Activated CD8-positive, alpha-beta memory T cell treated with anti-CD3 and anti-CD28 coated beads, Interleukin-2, amount 50 U/mL, for 4 hours (primary cell): ENCODE data around the gene RTRAF.

ENCODE experiments used
- DNase-seq: peaks from one replicate; pipeline ENCODE4 v3.0.0-alpha.2; 2020

The RTRAF gene

DNA sequence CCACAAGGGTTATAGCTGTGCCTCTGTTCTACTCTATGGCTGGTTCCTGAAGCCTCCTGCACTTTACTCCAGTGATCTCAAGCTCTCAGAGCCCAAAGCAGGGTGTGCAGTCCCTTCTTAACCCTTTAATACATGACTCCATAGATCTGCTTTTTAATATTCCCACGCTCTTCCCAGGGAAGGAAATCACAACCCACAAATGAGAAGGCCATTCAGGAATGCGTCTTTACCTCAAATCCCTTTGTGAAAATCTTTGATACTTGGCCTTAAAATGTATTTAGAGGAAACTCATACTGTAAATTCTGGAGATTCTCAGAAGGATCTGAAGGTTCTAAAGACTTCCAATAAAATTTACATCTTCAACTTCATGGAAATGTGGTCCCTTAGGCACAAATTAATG is 62.5 kb downstream of the RTRAF start:
- DNase-seq: no peak

DNA sequence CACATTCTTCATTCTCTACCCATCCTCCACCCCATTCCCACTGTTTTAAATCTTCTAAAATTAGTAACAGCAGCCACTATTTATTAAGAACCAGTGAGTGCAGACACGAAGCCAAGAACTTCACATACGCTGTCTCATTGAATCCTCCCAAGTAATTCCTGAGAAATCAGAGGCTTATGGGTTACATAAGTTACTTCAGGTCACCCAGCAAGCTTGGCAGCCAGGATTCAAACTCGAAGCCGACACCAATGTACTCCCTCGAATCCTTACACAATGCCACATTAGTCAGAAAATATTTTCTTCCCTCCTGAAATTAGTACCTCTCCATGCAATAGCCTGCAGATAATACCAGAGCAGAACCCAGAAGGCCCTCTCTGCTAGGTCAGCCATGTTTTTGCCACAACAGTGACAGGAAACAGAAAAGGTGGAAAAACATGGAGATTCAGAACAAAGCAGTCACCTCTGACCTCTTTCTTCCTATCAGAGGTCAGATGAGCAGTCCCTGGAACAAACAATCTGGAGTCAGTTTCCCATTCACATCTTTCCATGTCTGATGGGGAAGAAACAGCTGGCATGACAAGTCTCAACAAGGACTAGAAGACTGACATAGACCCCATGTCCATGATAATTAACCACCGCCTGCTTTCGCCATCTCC is 63.1 kb downstream of the RTRAF start:
- DNase-seq: no peak

DNA sequence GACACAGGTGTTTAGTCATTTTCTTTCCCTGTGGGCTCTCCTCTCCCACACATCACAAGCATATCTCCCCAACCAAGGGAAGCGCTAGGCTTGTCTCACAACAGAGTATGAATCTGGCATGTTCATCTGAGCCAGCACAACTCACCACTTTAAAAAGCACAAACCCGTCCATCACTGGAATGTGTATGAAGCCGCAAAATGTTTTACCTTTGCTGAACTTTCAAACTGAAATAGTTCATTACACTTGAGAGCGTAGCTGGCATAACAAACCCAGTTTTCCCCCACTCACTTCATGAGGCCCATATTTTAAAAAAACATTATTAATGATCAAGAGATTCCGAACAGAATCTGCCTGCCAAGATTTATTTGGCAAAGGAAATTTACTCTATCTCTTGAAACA is 63.7 kb downstream of the RTRAF start:
- no peak for DNase-seq

DNA sequence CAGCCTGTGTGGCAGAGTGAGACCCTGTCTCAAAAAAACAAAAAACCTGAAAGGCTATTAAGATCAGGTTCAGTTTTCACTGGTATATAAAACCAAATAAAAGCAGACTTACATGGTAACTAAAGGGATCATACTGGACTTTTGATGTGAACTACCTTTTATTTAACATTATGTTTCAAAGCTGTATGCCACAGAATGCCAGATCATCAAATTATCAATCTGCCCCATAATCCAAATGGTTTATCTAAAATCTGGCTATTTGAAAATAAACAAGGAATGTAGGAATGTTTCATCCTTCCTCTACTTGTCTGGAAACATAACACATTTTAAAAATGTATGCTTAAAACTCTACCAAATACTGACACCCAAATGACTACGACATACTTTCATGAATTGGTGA is 65.3 kb downstream of the RTRAF start:
- no peak for DNase-seq

DNA sequence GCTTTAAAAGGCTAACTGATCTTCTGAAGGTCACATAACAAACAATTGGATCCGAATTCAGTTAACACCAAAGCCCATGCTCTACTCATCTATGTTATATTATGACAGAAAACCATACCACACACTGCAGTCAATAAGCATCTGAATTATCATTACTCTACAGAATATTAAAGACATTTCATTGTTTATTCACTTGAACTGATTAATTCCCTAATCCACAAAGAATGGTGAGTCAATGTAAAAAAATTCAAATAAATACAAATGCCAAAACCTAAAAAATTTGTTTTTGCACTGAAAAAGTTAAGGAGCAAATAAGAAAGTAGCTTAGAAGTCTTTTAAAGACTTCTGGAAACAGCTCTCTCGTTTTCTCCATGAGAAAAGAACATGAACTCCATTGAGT is 65.8 kb downstream of the RTRAF start:
- no peak for DNase-seq

DNA sequence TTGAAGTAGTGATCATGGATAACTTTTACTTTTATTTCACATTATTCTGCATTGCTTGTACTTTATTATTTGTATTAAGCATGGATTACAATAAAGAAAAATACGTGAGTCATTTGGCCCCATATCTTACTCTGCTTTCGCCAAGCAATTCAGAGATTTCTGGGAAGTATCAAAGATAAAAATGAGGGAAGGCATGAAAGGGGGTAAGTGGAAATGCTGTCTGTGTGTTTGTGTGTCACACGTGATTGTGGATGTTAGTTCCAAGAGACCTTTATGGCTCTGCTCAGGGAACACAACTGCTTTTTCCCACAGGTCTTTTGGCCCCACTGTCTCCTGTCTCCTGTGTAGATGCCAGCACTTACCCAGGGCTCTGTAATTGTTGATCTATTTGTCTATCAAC is 69.0 kb downstream of the RTRAF start:
- no peak for DNase-seq

DNA sequence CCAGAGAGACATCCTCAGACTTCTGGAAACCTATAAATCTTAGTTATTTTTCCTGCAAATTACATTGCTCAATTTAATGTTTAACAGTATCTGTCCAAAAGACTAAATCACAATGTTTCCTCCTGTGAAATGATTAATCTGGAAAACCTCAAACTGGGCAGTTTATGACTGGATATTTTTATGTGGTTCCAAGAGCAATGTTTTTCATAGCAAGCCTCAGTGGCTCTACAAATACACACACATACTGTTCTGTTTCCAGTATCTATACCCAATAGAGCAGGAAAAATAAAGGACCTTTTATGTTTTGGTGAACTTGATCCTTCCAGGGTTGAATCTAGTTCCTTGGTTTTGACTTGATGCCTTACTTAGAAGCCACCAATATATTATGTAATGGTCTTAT is 70.3 kb downstream of the RTRAF start:
- DNase-seq: no peak

DNA sequence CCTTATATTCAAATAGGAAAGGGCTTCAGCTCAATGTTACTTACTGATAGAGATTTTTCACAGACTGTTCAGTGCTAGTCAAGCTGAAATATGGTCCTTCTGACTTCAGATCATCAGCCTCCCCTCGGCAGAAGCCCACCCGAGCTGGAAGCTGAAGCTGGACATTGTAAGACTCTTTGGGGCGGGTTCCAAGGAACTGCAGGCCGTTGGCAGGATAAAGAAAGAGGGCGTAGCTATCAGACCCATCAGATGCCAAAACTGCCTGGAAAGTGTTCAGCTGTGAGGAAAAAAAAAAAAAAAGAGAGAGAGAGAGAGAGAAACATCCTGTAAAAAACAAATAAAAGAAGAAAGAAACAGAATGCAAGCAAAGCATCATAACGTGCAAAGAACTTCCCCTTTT is 70.7 kb downstream of the RTRAF start:
- no peak for DNase-seq
